HL-60/S4 treated with retinoic acid at 250 ng/mL for 4 days and 3 days (cell line): ENCODE measurements around the gene UGCG.
"Not testable (repeated sequence)": the region's sequence is repeated elsewhere in the genome, so short reads cannot be mapped to it uniquely, and the experiment has no call there.

Source experiments
- in situ Hi-C: fragments of 300-500 bp; cut with MboI; formaldehyde crosslinking; loops from 2 replicates; pipeline ENCODE4 v1.7.0; 2022; ENCODE audit warnings: low sequenced_read_pairs

Gene UGCG

GRCh38 chr9:111948951-111949350 lies 52.3 kb downstream of the UGCG start:
- in situ Hi-C loops: no loop called here

GRCh38 chr9:111949919-111950318 lies 53.3 kb downstream of the UGCG start:
- in situ Hi-C loops: no loop called here

- in situ Hi-C loops: no loop called here
These were observed 55.9 kb downstream of the UGCG start for GRCh38 chr9:111952559-111952958.

GRCh38 chr9:111953444-111953843 lies 56.8 kb downstream of the UGCG start:
- in situ Hi-C loops: no loop called here

GRCh38 chr9:111955048-111955447 lies 58.4 kb downstream of the UGCG start:
- in situ Hi-C loops: no loop called here

- in situ Hi-C loops: no loop called here
These were observed 61.4 kb downstream of the UGCG start for GRCh38 chr9:111957856-111958631.

DNA sequence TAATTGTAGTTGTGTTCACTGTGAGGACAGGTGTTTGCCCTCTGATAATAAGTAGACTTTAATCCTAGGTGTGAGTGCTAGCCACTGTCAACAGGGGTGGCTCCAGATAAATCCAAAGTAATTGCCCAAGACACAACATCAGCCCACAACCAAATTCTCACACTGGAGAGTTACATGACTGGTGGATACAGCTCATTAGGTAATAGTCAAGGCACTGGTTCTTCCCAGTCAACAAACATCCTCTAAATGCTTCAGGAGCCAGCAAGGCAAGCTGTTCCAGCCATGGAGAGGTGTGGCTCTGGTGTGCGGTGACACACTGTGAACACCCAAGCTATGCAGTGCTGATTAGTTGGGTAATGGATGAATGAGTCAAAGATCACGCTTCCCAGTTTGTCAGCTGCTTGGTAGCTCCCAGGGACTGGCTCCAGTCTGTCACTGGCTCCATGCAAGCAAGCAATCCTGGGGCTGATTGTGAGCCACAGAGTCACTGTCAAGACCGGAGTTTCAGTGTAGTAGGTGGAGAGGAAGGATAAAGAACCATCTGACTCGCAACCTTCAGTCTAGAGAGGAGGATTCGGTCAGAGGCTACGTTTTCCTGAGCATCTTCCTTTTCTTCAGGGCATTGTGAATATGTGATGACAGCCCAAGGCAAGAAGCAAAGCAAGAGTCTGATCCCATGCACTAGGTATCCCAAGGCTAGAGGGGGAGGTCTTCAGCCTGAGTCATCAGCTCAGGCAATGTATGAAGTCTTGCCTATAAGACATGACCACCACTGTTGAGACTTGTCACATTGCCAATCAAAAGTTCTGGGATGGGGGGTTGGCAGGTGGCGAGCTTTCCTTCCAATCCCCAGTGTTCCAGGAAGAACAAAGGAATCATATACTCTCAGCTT lies 63.1 kb downstream of the UGCG start:
- in situ Hi-C loops: no loop called here

DNA sequence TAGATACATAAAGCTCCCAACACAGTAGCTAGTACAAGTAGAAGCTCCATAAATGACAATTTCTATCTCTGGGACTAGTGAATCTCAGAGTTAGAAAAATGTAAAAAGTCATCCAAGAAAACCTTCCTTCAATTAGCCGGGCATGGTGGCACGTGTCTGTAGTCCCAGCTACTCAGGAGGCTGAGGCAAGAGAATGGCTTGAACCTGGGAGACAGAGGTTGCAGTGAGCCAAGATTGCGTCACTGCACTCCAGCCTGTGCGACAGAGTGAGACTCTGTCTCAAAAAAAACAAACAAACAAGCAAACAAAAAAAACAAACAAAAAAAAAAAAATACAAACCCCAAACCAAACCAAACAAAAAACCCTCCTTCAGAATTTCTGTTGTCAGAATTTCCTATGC lies 63.9 kb downstream of the UGCG start:
- in situ Hi-C loops: not testable (repeated sequence)

DNA sequence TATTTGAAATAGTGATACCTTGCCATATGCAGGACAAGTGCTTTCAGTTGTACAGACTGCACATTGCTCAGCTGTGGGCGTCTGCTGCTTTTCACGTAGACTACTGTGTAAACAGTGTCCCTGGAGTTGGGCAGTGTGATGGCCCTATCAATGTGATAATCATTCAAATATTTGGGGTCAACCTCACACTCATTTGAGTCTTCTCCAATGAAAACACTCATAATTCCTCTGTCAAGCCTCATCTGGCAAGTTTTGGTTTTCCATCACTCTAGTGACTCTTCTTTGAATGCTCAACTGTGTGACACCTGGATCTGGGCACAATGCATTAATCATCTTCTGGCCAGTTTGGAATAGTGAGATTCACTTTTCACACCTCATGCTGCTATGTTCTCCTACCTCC lies 64.4 kb downstream of the UGCG start:
- in situ Hi-C loops: no loop called here

- in situ Hi-C loops: no loop called here
These were observed 65.0 kb downstream of the UGCG start for GRCh38 chr9:111961575-111961974.

DNA sequence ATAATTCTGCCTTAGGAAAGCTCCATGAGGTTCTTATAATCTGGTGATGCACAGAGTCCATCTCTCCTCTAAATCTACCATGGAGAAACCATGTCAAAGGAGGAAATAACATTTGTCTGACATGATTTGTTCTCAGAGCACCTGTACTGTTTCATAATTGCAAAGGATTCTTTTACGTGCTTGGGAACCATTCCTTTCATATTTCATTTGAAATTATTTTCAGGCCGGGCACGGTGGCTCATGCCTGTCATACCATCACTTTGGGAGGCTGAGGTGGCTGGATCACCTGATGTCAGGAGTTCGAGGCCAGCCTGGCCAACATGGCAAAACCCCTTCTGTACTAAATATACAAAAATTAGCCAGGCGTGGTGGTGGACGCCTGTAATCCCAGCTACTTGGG lies 65.4 kb downstream of the UGCG start:
- in situ Hi-C loops: no loop called here

DNA sequence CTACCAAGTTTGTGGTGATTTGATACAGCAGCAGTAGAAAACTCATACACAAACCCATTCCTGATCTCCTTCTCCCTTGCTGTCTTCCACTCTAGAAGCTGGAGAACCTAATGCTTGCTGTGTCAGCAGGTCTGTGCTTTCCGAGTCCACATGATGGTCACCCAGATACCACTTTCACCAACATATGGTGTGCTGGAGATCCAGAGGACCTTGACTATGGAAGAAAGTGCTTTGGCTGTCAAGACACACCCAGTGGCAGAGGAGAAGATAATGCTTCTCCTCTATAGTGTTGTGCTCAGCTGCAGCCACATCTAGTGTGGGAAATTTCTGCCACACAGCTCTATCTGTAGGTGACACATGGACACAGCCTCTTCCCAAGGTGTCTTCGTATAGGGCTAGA lies 67.4 kb downstream of the UGCG start:
- in situ Hi-C loops: no loop called here

- in situ Hi-C loops: no loop called here
These were observed 69.0 kb downstream of the UGCG start for GRCh38 chr9:111965566-111966019.

GRCh38 chr9:111966124-111966723 lies 69.6 kb downstream of the UGCG start:
- in situ Hi-C loops: no loop called here

DNA sequence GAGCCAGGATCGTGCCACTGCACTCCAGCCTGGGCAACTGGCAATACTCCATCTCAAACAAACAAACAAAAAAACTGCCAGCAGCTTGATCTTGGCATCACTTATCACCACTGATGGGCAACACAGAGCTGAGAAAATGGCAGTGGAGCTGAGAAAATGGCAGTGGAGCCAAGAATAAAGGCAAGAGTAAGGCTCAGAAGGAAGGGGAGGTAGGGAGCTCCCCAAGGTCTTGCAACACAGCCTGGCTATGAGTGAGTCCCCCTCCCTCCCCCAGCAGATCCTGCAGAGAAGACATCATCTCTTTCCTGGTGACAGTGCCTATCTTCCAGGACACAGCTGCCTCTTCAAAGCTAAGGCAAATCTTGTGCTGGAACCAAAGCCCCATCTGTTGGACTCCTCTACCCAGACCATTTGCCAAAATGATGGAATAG lies 70.3 kb downstream of the UGCG start:
- in situ Hi-C loops: no loop called here

DNA sequence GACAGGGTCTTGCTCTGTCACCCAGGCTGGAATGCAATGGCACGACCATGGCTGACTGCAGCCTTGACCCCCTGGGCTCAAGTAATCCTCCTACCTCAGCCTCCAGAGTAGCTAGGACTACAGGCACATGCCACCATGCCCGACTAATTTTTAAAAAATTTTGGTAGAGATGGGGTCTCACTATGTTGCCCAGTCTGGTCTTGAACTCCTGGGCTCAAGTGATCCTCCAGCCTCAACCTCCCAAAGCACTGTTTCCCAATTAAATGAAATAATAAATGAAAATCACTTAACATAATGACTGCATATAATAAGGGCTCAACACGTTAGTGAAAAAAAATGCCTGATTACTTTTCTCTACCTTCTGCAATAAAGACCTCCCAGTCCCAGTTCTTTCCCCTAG lies 71.0 kb downstream of the UGCG start:
- in situ Hi-C loops: no loop called here

- in situ Hi-C loops: no loop called here
These were observed 72.4 kb downstream of the UGCG start for GRCh38 chr9:111969061-111969460.

GRCh38 chr9:111969622-111970021 lies 73.0 kb downstream of the UGCG start:
- in situ Hi-C loops: no loop called here

GRCh38 chr9:111970827-111971226 lies 74.2 kb downstream of the UGCG start:
- in situ Hi-C loops: no loop called here

GRCh38 chr9:111974092-111974681 lies 77.6 kb downstream of the UGCG start:
- in situ Hi-C loops: no loop called here

GRCh38 chr9:111975709-111976108 lies 79.1 kb downstream of the UGCG start:
- in situ Hi-C loops: no loop called here
